HG03354 (cell line): ENCODE data around the gene C9orf72.

Experiments
- ATAC-seq: cut with Tn5 transposase; IDR thresholded peaks from one replicate; pipeline ENCODE4 v1.9.1; 2021; ENCODE audit warnings: mild to moderate bottlenecking; ENCODE audit not compliant: unreplicated experiment, poor library complexity, severe bottlenecking

The C9orf72 gene

GRCh38 chr9:27584931-27585330 is 11.7 kb upstream of the C9orf72 start:
- no peak for ATAC-seq

GRCh38 chr9:27582794-27583193 is 9.5 kb upstream of the C9orf72 start:
- no peak for ATAC-seq

- ATAC-seq = no peak
Observed at GRCh38 chr9:27581826-27582225, 8.5 kb upstream of the C9orf72 start.

- ATAC-seq = peak; percentile 89
Observed at GRCh38 chr9:27573634-27574590, 631 bp upstream of the C9orf72 start.

- peak; percentile 41 for ATAC-seq
Observed at GRCh38 chr9:27572566-27572917, 739 bp downstream of the C9orf72 start.

- no peak for ATAC-seq
Observed at GRCh38 chr9:27572061-27572460, 1.2 kb downstream of the C9orf72 start.

- no peak for ATAC-seq
Observed at GRCh38 chr9:27571011-27571410, 2.3 kb downstream of the C9orf72 start.

GRCh38 chr9:27569406-27569805 is 3.9 kb downstream of the C9orf72 start:
- no peak for ATAC-seq

- ATAC-seq = no peak
Observed at GRCh38 chr9:27566118-27566517, 7.2 kb downstream of the C9orf72 start.

- ATAC-seq = no peak
Observed at GRCh38 chr9:27565696-27566095, 7.6 kb downstream of the C9orf72 start.

- no peak for ATAC-seq
Observed at GRCh38 chr9:27564670-27565069, 8.6 kb downstream of the C9orf72 start.

GRCh38 chr9:27563738-27564430 is 9.4 kb downstream of the C9orf72 start:
- no peak for ATAC-seq

GRCh38 chr9:27561685-27562084 is 11.6 kb downstream of the C9orf72 start:
- ATAC-seq = peak; percentile 53

- no peak for ATAC-seq
Observed at GRCh38 chr9:27560457-27560856, 12.8 kb downstream of the C9orf72 start.

- no peak for ATAC-seq
Observed at GRCh38 chr9:27558307-27558706, 15.0 kb downstream of the C9orf72 start.

GRCh38 chr9:27556470-27556869 is 16.8 kb downstream of the C9orf72 start:
- ATAC-seq = no peak

- no peak for ATAC-seq
Observed at GRCh38 chr9:27554712-27555111, 18.6 kb downstream of the C9orf72 start.

GRCh38 chr9:27549196-27549755 is 24.0 kb downstream of the C9orf72 start:
- ATAC-seq = no peak

GRCh38 chr9:27548055-27548741 is 25.1 kb downstream of the C9orf72 start:
- ATAC-seq = peak; percentile 68

GRCh38 chr9:27545471-27545870 is 27.8 kb downstream of the C9orf72 start:
- no peak for ATAC-seq
